WTC11 (cell line): ENCODE data around the gene SLC44A2. TPM values are rescaled to one million over a fixed set of nuclear protein-coding genes. Genes with fewer than 3 reads are reported as not detected.
A peak's percentile ranks its signal among the peaks of the same experiment; 100 is the strongest.

Experiments used
- ATAC-seq: fragments of 200-7000 bp; cut with Tn5 transposase; 2 replicates; pipeline ENCODE4 v1.10.0; 2021; ENCODE audit warnings: mild to moderate bottlenecking, moderate library complexity
- CTCF ChIA-PET: fragments of 300-600 bp; sonication (Branson Sonifier 250); formaldehyde crosslinking; loops from one replicate; lab custom pipeline; 2021; ENCODE audit warnings: antibody characterized with exemption; lab: Charles Lee
- POLR2A ChIA-PET: fragments of 350-600 bp; sonication (Branson Sonifier 250); formaldehyde crosslinking; loops from one replicate; lab custom pipeline; 2021; ENCODE audit warnings: antibody characterized with exemption; lab: Charles Lee
- DNase-seq: peaks from one replicate; pipeline ENCODE4 v3.0.0; 2021; ENCODE audit warnings: low spot score
- H3K27ac Mint-ChIP-seq: 2 replicates; pipeline ENCODE4 v1.8.0; 2021; ENCODE audit warnings: mixed read lengths
- H3K27me3 Mint-ChIP-seq: 2 replicates; pipeline ENCODE4 v1.8.0; 2021; ENCODE audit warnings: low read depth, mild to moderate bottlenecking, moderate library complexity, mixed read lengths
- H3K36me3 Mint-ChIP-seq: 2 replicates; pipeline ENCODE4 v1.8.0; 2021; ENCODE audit warnings: mixed read lengths
- H3K4me1 Mint-ChIP-seq: 2 replicates; pipeline ENCODE4 v1.8.0; 2022; ENCODE audit warnings: mixed read lengths
- H3K4me3 Mint-ChIP-seq: 2 replicates; pipeline ENCODE4 v1.8.0; 2021; ENCODE audit warnings: mild to moderate bottlenecking, moderate library complexity, mixed read lengths
- H3K9me3 Mint-ChIP-seq: 2 replicates; pipeline ENCODE4 v1.8.0; 2021; ENCODE audit warnings: mixed read lengths
- CREM ChIP-seq: sonication (generic); formaldehyde crosslinking; IDR thresholded peaks from 2 replicates; pipeline ENCODE4 v1.8.1; 2022; ENCODE audit warnings: mild to moderate bottlenecking, missing genetic modification reagents, moderate library complexity
- ETV6 ChIP-seq: sonication (generic); formaldehyde crosslinking; IDR thresholded peaks from 2 replicates; pipeline ENCODE4 v1.8.1; 2022; ENCODE audit warnings: mild to moderate bottlenecking, missing genetic modification reagents
- FOXJ3 ChIP-seq: sonication (generic); formaldehyde crosslinking; IDR thresholded peaks from 2 replicates; pipeline ENCODE4 v1.9.0; 2021; ENCODE audit warnings: missing genetic modification reagents, mild to moderate bottlenecking, borderline replicate concordance
- FOXK1 ChIP-seq: sonication (generic); formaldehyde crosslinking; IDR thresholded peaks from 2 replicates; pipeline ENCODE4 v1.8.0; 2022; ENCODE audit warnings: mild to moderate bottlenecking, moderate library complexity, missing genetic modification reagents
- FOXP1 ChIP-seq: sonication (generic); formaldehyde crosslinking; IDR thresholded peaks from 2 replicates; pipeline ENCODE4 v1.8.0; 2022; ENCODE audit warnings: missing genetic modification reagents, mild to moderate bottlenecking, moderate library complexity, borderline replicate concordance
- HMGA2 ChIP-seq: fragments of 250-450 bp; sonication (Bioruptor Pico); IDR thresholded peaks from 2 replicates; pipeline ENCODE4 v1.4.0; 2021; ENCODE audit warnings: mild to moderate bottlenecking, moderate library complexity
- IRF2 ChIP-seq: sonication (generic); formaldehyde crosslinking; IDR thresholded peaks from 2 replicates; pipeline ENCODE4 v1.8.0; 2022; ENCODE audit warnings: low read depth, missing genetic modification reagents, borderline replicate concordance
- JAZF1 ChIP-seq: fragments of 250-450 bp; sonication (Bioruptor Pico); IDR thresholded peaks from 2 replicates; pipeline ENCODE4 v1.9.0; 2021; ENCODE audit warnings: moderate library complexity, mild to moderate bottlenecking, inconsistent platforms
- NFATC4 ChIP-seq: fragments of 250-450 bp; sonication (Bioruptor Pico); IDR thresholded peaks from 2 replicates; pipeline ENCODE4 v1.9.0; 2021; ENCODE audit warnings: mild to moderate bottlenecking
- RELA ChIP-seq: sonication (generic); formaldehyde crosslinking; IDR thresholded peaks from 2 replicates; pipeline ENCODE4 v1.8.1; 2022; ENCODE audit warnings: missing genetic modification reagents, mild to moderate bottlenecking, borderline replicate concordance
- TEAD1 ChIP-seq: sonication (generic); formaldehyde crosslinking; IDR thresholded peaks from 2 replicates; pipeline ENCODE4 v1.8.0; 2022; ENCODE audit warnings: mild to moderate bottlenecking, missing genetic modification reagents
- TP53 ChIP-seq: sonication (generic); formaldehyde crosslinking; IDR thresholded peaks from 2 replicates; pipeline ENCODE4 v1.8.1; 2023; ENCODE audit warnings: mild to moderate bottlenecking, missing genetic modification reagents
- ZNF317 ChIP-seq: sonication (generic); formaldehyde crosslinking; IDR thresholded peaks from 2 replicates; pipeline ENCODE4 v1.8.1; 2023; ENCODE audit warnings: low read depth, mild to moderate bottlenecking, moderate library complexity, missing genetic modification reagents, borderline replicate concordance
- total RNA-seq: library from RNA; stranded (reverse); gene quantifications from 3 replicates; pipeline ENCODE4 v1.2.3, GENCODE V29; 2021
- TF ChIP-seq, protein P1 (sequence below): sonication (generic); formaldehyde crosslinking; IDR thresholded peaks from 2 replicates; pipeline ENCODE4 v1.8.1; 2023; ENCODE audit warnings: mild to moderate bottlenecking, missing genetic modification reagents
- TF ChIP-seq, protein P2 (sequence below): sonication (generic); formaldehyde crosslinking; IDR thresholded peaks from 2 replicates; pipeline ENCODE4 v1.8.0; 2023; ENCODE audit warnings: mild to moderate bottlenecking, missing genetic modification reagents
- TF ChIP-seq, protein P3 (sequence below): fragments of 200-600 bp; IDR thresholded peaks from 2 replicates; pipeline ENCODE4 v1.8.0; 2022; ENCODE audit warnings: antibody characterized with exemption
- TF ChIP-seq, protein P4 (sequence below): sonication (generic); formaldehyde crosslinking; IDR thresholded peaks from 2 replicates; pipeline ENCODE4 v1.8.0; 2022; ENCODE audit warnings: mild to moderate bottlenecking, missing genetic modification reagents
- TF ChIP-seq, protein P5 (sequence below): sonication (generic); formaldehyde crosslinking; IDR thresholded peaks from 2 replicates; pipeline ENCODE4 v1.8.0; 2022; ENCODE audit warnings: mild to moderate bottlenecking, missing genetic modification reagents
- TF ChIP-seq, protein P6 (sequence below): sonication (generic); formaldehyde crosslinking; IDR thresholded peaks from 2 replicates; pipeline ENCODE4 v1.8.1; 2022; ENCODE audit warnings: low read depth, mild to moderate bottlenecking, moderate library complexity, missing genetic modification reagents, borderline replicate concordance
- TF ChIP-seq, protein P7 (sequence below): fragments of 250-450 bp; sonication (Bioruptor Pico); IDR thresholded peaks from 2 replicates; pipeline ENCODE4 v1.9.0; 2021; ENCODE audit warnings: mild to moderate bottlenecking, borderline replicate concordance

SLC44A2 gene
- total RNA-seq, 1 experiment from 2014 or later: 109 TPM

DNA sequence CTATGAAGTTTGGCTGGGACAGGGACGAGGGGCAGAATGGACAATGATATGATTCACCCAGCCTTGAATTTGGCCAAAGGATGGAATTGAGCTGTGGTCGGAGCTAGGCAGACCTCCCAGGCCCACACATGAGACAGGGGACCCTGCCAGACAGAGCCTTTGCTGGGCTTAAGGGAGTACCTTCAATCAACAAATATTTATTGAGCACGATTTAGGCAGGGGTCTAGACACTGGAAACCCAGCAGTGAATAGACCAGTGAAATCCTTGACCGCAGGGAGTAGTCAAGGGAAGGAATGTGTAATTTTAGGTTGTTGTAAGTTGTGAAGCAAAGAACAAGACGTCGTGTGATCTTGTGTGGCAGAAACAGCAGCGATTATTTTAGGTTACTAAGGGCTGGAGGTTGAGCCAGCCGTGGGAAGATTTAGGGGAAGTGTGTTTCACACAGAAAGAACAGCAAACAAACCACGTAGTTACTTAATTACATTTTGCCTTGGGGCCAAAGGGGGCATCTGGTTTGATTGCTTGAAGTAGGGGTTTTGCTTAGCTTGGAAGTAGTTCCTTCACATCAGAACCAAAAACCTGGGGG is 21.4 kb upstream of the SLC44A2 start (continued):
- TF ChIP-seq TP53 (CRISPR knock-in tag) (no peak), ETV6 (CRISPR knock-in tag) (no peak), NFATC4 (CRISPR knock-in tag) (no peak)
- TF ChIP-seq, protein P1, sequence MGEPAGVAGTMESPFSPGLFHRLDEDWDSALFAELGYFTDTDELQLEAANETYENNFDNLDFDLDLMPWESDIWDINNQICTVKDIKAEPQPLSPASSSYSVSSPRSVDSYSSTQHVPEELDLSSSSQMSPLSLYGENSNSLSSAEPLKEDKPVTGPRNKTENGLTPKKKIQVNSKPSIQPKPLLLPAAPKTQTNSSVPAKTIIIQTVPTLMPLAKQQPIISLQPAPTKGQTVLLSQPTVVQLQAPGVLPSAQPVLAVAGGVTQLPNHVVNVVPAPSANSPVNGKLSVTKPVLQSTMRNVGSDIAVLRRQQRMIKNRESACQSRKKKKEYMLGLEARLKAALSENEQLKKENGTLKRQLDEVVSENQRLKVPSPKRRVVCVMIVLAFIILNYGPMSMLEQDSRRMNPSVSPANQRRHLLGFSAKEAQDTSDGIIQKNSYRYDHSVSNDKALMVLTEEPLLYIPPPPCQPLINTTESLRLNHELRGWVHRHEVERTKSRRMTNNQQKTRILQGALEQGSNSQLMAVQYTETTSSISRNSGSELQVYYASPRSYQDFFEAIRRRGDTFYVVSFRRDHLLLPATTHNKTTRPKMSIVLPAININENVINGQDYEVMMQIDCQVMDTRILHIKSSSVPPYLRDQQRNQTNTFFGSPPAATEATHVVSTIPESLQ (CRISPR knock-in tag): no peak
- TF ChIP-seq, protein P2, sequence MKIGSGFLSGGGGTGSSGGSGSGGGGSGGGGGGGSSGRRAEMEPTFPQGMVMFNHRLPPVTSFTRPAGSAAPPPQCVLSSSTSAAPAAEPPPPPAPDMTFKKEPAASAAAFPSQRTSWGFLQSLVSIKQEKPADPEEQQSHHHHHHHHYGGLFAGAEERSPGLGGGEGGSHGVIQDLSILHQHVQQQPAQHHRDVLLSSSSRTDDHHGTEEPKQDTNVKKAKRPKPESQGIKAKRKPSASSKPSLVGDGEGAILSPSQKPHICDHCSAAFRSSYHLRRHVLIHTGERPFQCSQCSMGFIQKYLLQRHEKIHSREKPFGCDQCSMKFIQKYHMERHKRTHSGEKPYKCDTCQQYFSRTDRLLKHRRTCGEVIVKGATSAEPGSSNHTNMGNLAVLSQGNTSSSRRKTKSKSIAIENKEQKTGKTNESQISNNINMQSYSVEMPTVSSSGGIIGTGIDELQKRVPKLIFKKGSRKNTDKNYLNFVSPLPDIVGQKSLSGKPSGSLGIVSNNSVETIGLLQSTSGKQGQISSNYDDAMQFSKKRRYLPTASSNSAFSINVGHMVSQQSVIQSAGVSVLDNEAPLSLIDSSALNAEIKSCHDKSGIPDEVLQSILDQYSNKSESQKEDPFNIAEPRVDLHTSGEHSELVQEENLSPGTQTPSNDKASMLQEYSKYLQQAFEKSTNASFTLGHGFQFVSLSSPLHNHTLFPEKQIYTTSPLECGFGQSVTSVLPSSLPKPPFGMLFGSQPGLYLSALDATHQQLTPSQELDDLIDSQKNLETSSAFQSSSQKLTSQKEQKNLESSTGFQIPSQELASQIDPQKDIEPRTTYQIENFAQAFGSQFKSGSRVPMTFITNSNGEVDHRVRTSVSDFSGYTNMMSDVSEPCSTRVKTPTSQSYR (CRISPR knock-in tag): no peak

DNA sequence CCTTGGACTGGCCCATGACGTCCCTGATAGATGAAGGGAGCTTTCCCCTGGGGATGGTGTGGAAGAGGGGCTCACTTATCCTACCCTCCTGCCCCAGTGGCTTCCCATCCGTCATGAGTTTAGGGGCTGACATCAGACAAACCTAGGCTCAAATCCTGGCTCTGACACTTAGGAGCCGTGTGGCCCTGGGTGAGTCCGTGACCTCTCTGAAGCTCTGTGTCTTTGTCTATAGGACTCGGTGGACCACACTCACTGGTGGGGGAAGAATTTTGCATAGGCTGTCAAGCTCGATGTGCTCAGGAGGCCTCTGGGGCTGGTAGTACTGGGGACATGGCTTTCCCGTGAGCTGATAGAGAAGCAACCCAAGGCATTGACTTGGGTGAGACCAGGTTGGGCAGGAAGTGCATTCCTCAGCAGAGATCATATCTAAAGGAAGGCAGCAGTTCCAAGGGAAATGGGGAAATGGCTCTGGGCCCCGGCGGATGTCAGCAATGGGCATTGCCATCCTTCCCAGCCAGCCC is 20.8 kb upstream of the SLC44A2 start:
- DNase-seq (no peak), ATAC-seq (no peak)
- Mint-ChIP-seq H3K36me3 (peaks cover 5% of the 10 kb centered on the region; the same call in 1 of the 2 replicates), H3K9me3 (peaks cover 6% of the 10 kb centered on the region), H3K27me3 (peaks cover 17% of the 10 kb centered on the region), H3K27ac (peak overlapping the region; percentile 43), H3K4me3 (no peak overlapping the region), H3K4me1 (peaks cover 12% of the 10 kb centered on the region)
- CTCF ChIA-PET: interaction anchor here (1.3 to 3.4 kb wide), 5 partner anchors 18 to 99 kb away, joined by 3 to 46 read pairs (median 4); no protein-coding TSS in a partner anchor
- POLR2A ChIA-PET: no interaction called here
- TF ChIP-seq, protein P3, sequence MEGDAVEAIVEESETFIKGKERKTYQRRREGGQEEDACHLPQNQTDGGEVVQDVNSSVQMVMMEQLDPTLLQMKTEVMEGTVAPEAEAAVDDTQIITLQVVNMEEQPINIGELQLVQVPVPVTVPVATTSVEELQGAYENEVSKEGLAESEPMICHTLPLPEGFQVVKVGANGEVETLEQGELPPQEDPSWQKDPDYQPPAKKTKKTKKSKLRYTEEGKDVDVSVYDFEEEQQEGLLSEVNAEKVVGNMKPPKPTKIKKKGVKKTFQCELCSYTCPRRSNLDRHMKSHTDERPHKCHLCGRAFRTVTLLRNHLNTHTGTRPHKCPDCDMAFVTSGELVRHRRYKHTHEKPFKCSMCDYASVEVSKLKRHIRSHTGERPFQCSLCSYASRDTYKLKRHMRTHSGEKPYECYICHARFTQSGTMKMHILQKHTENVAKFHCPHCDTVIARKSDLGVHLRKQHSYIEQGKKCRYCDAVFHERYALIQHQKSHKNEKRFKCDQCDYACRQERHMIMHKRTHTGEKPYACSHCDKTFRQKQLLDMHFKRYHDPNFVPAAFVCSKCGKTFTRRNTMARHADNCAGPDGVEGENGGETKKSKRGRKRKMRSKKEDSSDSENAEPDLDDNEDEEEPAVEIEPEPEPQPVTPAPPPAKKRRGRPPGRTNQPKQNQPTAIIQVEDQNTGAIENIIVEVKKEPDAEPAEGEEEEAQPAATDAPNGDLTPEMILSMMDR: no peak
- no peak for TF ChIP-seq TEAD1 (CRISPR knock-in tag)
- TF ChIP-seq HMGA2: no peak
- no peak for TF ChIP-seq RELA (CRISPR knock-in tag)
- TF ChIP-seq CREM (CRISPR knock-in tag): no peak
- TF ChIP-seq IRF2 (CRISPR knock-in tag): no peak
- TF ChIP-seq, protein P4, sequence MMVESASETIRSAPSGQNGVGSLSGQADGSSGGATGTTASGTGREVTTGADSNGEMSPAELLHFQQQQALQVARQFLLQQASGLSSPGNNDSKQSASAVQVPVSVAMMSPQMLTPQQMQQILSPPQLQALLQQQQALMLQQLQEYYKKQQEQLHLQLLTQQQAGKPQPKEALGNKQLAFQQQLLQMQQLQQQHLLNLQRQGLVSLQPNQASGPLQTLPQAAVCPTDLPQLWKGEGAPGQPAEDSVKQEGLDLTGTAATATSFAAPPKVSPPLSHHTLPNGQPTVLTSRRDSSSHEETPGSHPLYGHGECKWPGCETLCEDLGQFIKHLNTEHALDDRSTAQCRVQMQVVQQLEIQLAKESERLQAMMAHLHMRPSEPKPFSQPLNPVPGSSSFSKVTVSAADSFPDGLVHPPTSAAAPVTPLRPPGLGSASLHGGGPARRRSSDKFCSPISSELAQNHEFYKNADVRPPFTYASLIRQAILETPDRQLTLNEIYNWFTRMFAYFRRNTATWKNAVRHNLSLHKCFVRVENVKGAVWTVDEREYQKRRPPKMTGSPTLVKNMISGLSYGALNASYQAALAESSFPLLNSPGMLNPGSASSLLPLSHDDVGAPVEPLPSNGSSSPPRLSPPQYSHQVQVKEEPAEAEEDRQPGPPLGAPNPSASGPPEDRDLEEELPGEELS (CRISPR knock-in tag): no peak
- TF ChIP-seq FOXP1: no peak
- TF ChIP-seq, protein P5, sequence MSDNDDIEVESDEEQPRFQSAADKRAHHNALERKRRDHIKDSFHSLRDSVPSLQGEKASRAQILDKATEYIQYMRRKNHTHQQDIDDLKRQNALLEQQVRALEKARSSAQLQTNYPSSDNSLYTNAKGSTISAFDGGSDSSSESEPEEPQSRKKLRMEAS (CRISPR knock-in tag): no peak
- TF ChIP-seq, protein P6, sequence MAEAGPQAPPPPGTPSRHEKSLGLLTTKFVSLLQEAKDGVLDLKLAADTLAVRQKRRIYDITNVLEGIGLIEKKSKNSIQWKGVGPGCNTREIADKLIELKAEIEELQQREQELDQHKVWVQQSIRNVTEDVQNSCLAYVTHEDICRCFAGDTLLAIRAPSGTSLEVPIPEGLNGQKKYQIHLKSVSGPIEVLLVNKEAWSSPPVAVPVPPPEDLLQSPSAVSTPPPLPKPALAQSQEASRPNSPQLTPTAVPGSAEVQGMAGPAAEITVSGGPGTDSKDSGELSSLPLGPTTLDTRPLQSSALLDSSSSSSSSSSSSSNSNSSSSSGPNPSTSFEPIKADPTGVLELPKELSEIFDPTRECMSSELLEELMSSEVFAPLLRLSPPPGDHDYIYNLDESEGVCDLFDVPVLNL (CRISPR knock-in tag): no peak
- TF ChIP-seq ZNF317 (CRISPR knock-in tag): no peak
- TF ChIP-seq FOXJ3 (CRISPR knock-in tag): no peak
- TF ChIP-seq, protein P7, sequence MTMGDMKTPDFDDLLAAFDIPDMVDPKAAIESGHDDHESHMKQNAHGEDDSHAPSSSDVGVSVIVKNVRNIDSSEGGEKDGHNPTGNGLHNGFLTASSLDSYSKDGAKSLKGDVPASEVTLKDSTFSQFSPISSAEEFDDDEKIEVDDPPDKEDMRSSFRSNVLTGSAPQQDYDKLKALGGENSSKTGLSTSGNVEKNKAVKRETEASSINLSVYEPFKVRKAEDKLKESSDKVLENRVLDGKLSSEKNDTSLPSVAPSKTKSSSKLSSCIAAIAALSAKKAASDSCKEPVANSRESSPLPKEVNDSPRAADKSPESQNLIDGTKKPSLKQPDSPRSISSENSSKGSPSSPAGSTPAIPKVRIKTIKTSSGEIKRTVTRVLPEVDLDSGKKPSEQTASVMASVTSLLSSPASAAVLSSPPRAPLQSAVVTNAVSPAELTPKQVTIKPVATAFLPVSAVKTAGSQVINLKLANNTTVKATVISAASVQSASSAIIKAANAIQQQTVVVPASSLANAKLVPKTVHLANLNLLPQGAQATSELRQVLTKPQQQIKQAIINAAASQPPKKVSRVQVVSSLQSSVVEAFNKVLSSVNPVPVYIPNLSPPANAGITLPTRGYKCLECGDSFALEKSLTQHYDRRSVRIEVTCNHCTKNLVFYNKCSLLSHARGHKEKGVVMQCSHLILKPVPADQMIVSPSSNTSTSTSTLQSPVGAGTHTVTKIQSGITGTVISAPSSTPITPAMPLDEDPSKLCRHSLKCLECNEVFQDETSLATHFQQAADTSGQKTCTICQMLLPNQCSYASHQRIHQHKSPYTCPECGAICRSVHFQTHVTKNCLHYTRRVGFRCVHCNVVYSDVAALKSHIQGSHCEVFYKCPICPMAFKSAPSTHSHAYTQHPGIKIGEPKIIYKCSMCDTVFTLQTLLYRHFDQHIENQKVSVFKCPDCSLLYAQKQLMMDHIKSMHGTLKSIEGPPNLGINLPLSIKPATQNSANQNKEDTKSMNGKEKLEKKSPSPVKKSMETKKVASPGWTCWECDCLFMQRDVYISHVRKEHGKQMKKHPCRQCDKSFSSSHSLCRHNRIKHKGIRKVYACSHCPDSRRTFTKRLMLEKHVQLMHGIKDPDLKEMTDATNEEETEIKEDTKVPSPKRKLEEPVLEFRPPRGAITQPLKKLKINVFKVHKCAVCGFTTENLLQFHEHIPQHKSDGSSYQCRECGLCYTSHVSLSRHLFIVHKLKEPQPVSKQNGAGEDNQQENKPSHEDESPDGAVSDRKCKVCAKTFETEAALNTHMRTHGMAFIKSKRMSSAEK (CRISPR knock-in tag): no peak
- no peak for TF ChIP-seq JAZF1 (CRISPR knock-in tag)
- no peak for TF ChIP-seq FOXK1 (CRISPR knock-in tag)
